ENCODE data around the gene ODAD4. TPM values are rescaled to one million over a fixed set of nuclear protein-coding genes. Genes with fewer than 3 reads are reported as not detected.

The ODAD4 gene
- total RNA-seq, 2 experiments from 2014 or later, result 1.1 to 1.3 TPM

GRCh38 chr17:41967921-41968578 is 37.6 kb downstream of the ODAD4 start:
- ChIA-PET POLR2A (interaction anchor here (1.0 kb wide), 1 partner anchor 27 kb away, joined by 3 read pairs; no protein-coding TSS in a partner anchor), CTCF (ENCODE audit: unreplicated experiment) (no interaction called here)
- no peak overlapping the region for H2AFZ ChIP-seq (ENCODE audit: low read length)
- peaks cover 7% of the 10 kb centered on the region; the same call in 1 of the 2 replicates for H3K79me2 ChIP-seq (ENCODE audit: insufficient read depth, low read depth, low read length)
- H3K36me3 ChIP-seq (ENCODE audit: insufficient read depth, low read length), result peaks cover 39% of the 10 kb centered on the region
- peaks cover 19% of the 10 kb centered on the region for H3K4me1 ChIP-seq (ENCODE audit: insufficient read depth, low read length, poor library complexity, severe bottlenecking)
- H3K9me3 ChIP-seq (ENCODE audit: low read length), result no peaks in the 10 kb centered on the region
- peak overlapping the region; percentile 92 for H3K4me3 ChIP-seq (ENCODE audit: low read depth, low read length, poor library complexity, severe bottlenecking)
- H3K9me2 ChIP-seq (ENCODE audit: insufficient read depth, low read length), result no peaks in the 10 kb centered on the region
- peak overlapping the region; percentile 98 for H3K4me2 ChIP-seq (ENCODE audit: low read length)
- no TSS peak for BruUV-seq (replicated peaks)
- no peak for DNase-seq (ENCODE audit: low spot score)
- intact Hi-C loops (cut with micrococcal nuclease; ENCODE audit: unreplicated experiment), result loop anchor here (2.0 kb wide), 1 partner anchor 49 kb away; the partner anchor contains the start of gene DNAJC7
- no peak overlapping the region for H3K27ac ChIP-seq (ENCODE audit: low read depth, low read length, poor library complexity, severe bottlenecking)
- no peak for TF ChIP-seq CTCF (conservative IDR thresholded peaks at IDR 0.05; ENCODE audit: low read length)
- no peak for TF ChIP-seq EZH2phosphoT487 (IDR thresholded peaks at IDR 0.05; ENCODE audit: borderline replicate concordance, low read depth, low read length)
- H4K20me1 ChIP-seq (ENCODE audit: insufficient read depth, low read length), result no peaks in the 10 kb centered on the region

- H2AFZ ChIP-seq (ENCODE audit: low read length), result no peak overlapping the region
- TF ChIP-seq CTCF (conservative IDR thresholded peaks at IDR 0.05; ENCODE audit: low read length) (no peak), EZH2phosphoT487 (IDR thresholded peaks at IDR 0.05; ENCODE audit: borderline replicate concordance, low read depth, low read length) (no peak)
- no peak overlapping the region for H3K4me2 ChIP-seq (ENCODE audit: low read length)
- no peak for DNase-seq (ENCODE audit: low spot score)
- BruUV-seq (replicated peaks), result no TSS peak
- H3K4me3 ChIP-seq (ENCODE audit: low read depth, low read length, poor library complexity, severe bottlenecking), result no peak overlapping the region
- CTCF ChIA-PET (ENCODE audit: unreplicated experiment), result no interaction called here
- peaks cover 7% of the 10 kb centered on the region; the same call in 1 of the 2 replicates for H3K79me2 ChIP-seq (ENCODE audit: insufficient read depth, low read depth, low read length)
- H3K9me3 ChIP-seq (ENCODE audit: low read length), result no peaks in the 10 kb centered on the region
- H4K20me1 ChIP-seq (ENCODE audit: insufficient read depth, low read length), result no peaks in the 10 kb centered on the region
- H3K4me1 ChIP-seq (ENCODE audit: insufficient read depth, low read length, poor library complexity, severe bottlenecking), result peaks cover 17% of the 10 kb centered on the region
- intact Hi-C loops (cut with micrococcal nuclease; ENCODE audit: unreplicated experiment), result no loop called here
- H3K36me3 ChIP-seq (ENCODE audit: insufficient read depth, low read length), result peaks cover 46% of the 10 kb centered on the region
- POLR2A ChIA-PET, result interaction anchor here (1.0 kb wide), 1 partner anchor 26 kb away, joined by 3 read pairs; no protein-coding TSS in a partner anchor
- H3K27ac ChIP-seq (ENCODE audit: low read depth, low read length, poor library complexity, severe bottlenecking), result no peak overlapping the region
- no peaks in the 10 kb centered on the region for H3K9me2 ChIP-seq (ENCODE audit: insufficient read depth, low read length)
Observed at GRCh38 chr17:41968676-41969075, 38.3 kb downstream of the ODAD4 start.

GRCh38 chr17:41970901-41971331 is 40.5 kb downstream of the ODAD4 start:
- H2AFZ ChIP-seq (ENCODE audit: low read length), result no peak overlapping the region
- TF ChIP-seq CTCF (conservative IDR thresholded peaks at IDR 0.05; ENCODE audit: low read length) (no peak), EZH2phosphoT487 (IDR thresholded peaks at IDR 0.05; ENCODE audit: borderline replicate concordance, low read depth, low read length) (no peak)
- POLR2A ChIA-PET, result no interaction called here
- CTCF ChIA-PET (ENCODE audit: unreplicated experiment), result no interaction called here
- no peaks in the 10 kb centered on the region for H3K9me2 ChIP-seq (ENCODE audit: insufficient read depth, low read length)
- no TSS peak for BruUV-seq (replicated peaks)
- intact Hi-C loops (cut with micrococcal nuclease; ENCODE audit: unreplicated experiment), result no loop called here
- H3K4me1 ChIP-seq (ENCODE audit: insufficient read depth, low read length, poor library complexity, severe bottlenecking), result peaks cover 11% of the 10 kb centered on the region
- H3K4me3 ChIP-seq (ENCODE audit: low read depth, low read length, poor library complexity, severe bottlenecking), result no peak overlapping the region
- H3K4me2 ChIP-seq (ENCODE audit: low read length), result no peak overlapping the region
- H3K27ac ChIP-seq (ENCODE audit: low read depth, low read length, poor library complexity, severe bottlenecking), result no peak overlapping the region
- peaks cover 7% of the 10 kb centered on the region; the same call in 1 of the 2 replicates for H3K79me2 ChIP-seq (ENCODE audit: insufficient read depth, low read depth, low read length)
- no peak for DNase-seq (ENCODE audit: low spot score)
- H3K9me3 ChIP-seq (ENCODE audit: low read length), result no peaks in the 10 kb centered on the region
- peaks cover 68% of the 10 kb centered on the region for H3K36me3 ChIP-seq (ENCODE audit: insufficient read depth, low read length)
- H4K20me1 ChIP-seq (ENCODE audit: insufficient read depth, low read length), result no peaks in the 10 kb centered on the region
